SK-N-SH (cell line): Measurements from ENCODE around the gene FAM200C. TPM values are rescaled to one million over a fixed set of nuclear protein-coding genes. Genes with fewer than 3 reads are reported as not detected.

Experiments
- CTCF ChIA-PET: fragments of 300-600, 350-600 bp; formaldehyde crosslinking; extraction: SDS; loops from one replicate; lab custom pipeline; 2021; lab: Yijun Ruan, JAX
- POLR2A ChIA-PET: fragments of 350-600 bp; sonication (Branson Sonifier 250); formaldehyde crosslinking; extraction: SDS; loops from one replicate; lab custom pipeline; 2020; ENCODE audit warnings: antibody characterized with exemption, inconsistent platforms; lab: Yijun Ruan, JAX
- DNase-seq: peaks from one replicate; pipeline ENCODE4 v3.0.0; 2012
- H2AFZ ChIP-seq: fragments of 200-600 bp; sonication (generic); 2 replicates; pipeline ENCODE4 v1.8.1; 2016; ENCODE audit warnings: antibody characterized with exemption, mild to moderate bottlenecking, low read depth
- H3F3A ChIP-seq: fragments of 200-600 bp; sonication (generic); replicated peaks from 2 replicates; pipeline ENCODE3; 2016; ENCODE audit warnings: antibody characterized with exemption, mild to moderate bottlenecking; ENCODE audit not compliant: insufficient read depth
- H3K27ac ChIP-seq, 2 experiments: fragments of 200-500 bp in 1 of 2; fragments of 200-600 bp in 1 of 2; sonication (Bioruptor generic) in 1 of 2; sonication (generic), shearing (Covaris generic) in 1 of 2; 2 replicates each; pipeline versions ENCODE4 v1.5.1 to v1.6.1; 2014 to 2016; ENCODE audit warnings: low read depth in 2 of 2, inconsistent platforms in 1 of 2, low read length in 1 of 2, mild to moderate bottlenecking in 1 of 2, mixed read lengths in 1 of 2
- H3K27me3 ChIP-seq: fragments of 200-600 bp; sonication (generic), shearing (Covaris generic); 2 replicates; pipeline ENCODE4 v1.6.1; 2016; ENCODE audit warnings: mixed run types; ENCODE audit not compliant: insufficient read depth
- H3K36me3 ChIP-seq, 2 experiments: fragments of 200-500 bp in 1 of 2; fragments of 200-600 bp in 1 of 2; sonication (Bioruptor generic) in 1 of 2; sonication (generic) in 1 of 2; replicated peaks in 1 of 2; 2 replicates each; pipeline versions ENCODE3 to v1.5.1; 2014 to 2016; ENCODE audit warnings: low read length in 1 of 2, mild to moderate bottlenecking in 1 of 2; ENCODE audit not compliant: insufficient read depth in 2 of 2, control insufficient read depth in 1 of 2
- H3K4me1 ChIP-seq, 2 experiments: fragments of 200-500 bp in 1 of 2; fragments of 200-600 bp in 1 of 2; sonication (Bioruptor generic) in 1 of 2; sonication (generic), shearing (Covaris generic) in 1 of 2; 2 replicates each; pipeline versions ENCODE4 v1.5.1 to v1.6.1; 2014 to 2016; ENCODE audit warnings: low read depth in 1 of 2, low read length in 1 of 2, mixed run types in 1 of 2; ENCODE audit not compliant: insufficient read depth in 2 of 2, control insufficient read depth in 1 of 2
- H3K4me2 ChIP-seq: fragments of 200-600 bp; sonication (generic), shearing (Covaris generic); 2 replicates; pipeline ENCODE4 v1.6.1; 2017; ENCODE audit warnings: mixed run types
- H3K4me3 ChIP-seq, 2 experiments: fragments of 200-500 bp in 1 of 2; fragments of 200-600 bp in 1 of 2; sonication (Bioruptor generic) in 1 of 2; sonication (generic), shearing (Covaris generic) in 1 of 2; 2 replicates each; pipeline versions ENCODE4 v1.5.1 to v1.8.1; 2014 to 2016; ENCODE audit warnings: low read depth in 2 of 2, inconsistent platforms in 1 of 2, low read length in 1 of 2, mild to moderate bottlenecking in 1 of 2, mixed read lengths in 1 of 2, moderate library complexity in 1 of 2
- H3K79me2 ChIP-seq: fragments of 200-600 bp; sonication (generic); 2 replicates; pipeline ENCODE4 v1.8.1; 2017; ENCODE audit warnings: mild to moderate bottlenecking; ENCODE audit not compliant: insufficient read depth
- H3K9ac ChIP-seq: fragments of 200-600 bp; sonication (generic); 2 replicates; pipeline ENCODE4 v1.6.1; 2017; ENCODE audit warnings: mixed run types
- H3K9me2 ChIP-seq: fragments of 200-600 bp; sonication (generic); 2 replicates; pipeline ENCODE4 v1.6.1; 2017; ENCODE audit warnings: mixed run types
- H3K9me3 ChIP-seq: fragments of 200-600 bp; sonication (generic); 2 replicates; pipeline ENCODE4 v1.6.1; 2017; ENCODE audit warnings: mixed run types, mild to moderate bottlenecking, moderate library complexity
- H4K20me1 ChIP-seq: fragments of 200-600 bp; sonication (generic); 2 replicates; pipeline ENCODE4 v1.6.1; 2017; ENCODE audit warnings: mild to moderate bottlenecking, mixed run types; ENCODE audit not compliant: insufficient read depth
- CHD2 ChIP-seq: fragments of 150-350 bp; IDR thresholded peaks from 2 replicates; pipeline ENCODE4 v1.6.1; 2018; ENCODE audit warnings: low read length; ENCODE audit not compliant: partially characterized antibody
- ELF1 ChIP-seq: IDR thresholded peaks from 2 replicates; pipeline ENCODE4 v1.4.0; 2012
- EP300 ChIP-seq, 2 experiments: IDR thresholded peaks; 2 replicates each; pipeline versions ENCODE4 v1.4.0 to v1.6.1; 2012; ENCODE audit warnings: borderline replicate concordance in 1 of 2, low read depth in 1 of 2, low read length in 1 of 2
- EZH2phosphoT487 ChIP-seq: fragments of 200-600 bp; sonication (generic); IDR thresholded peaks from 2 replicates; pipeline ENCODE4 v1.6.1; 2017; ENCODE audit warnings: low read depth, mixed run types, mild to moderate bottlenecking, antibody characterized with exemption, moderate library complexity, borderline replicate concordance
- FOSL2 ChIP-seq: IDR thresholded peaks from 2 replicates; pipeline ENCODE4 v1.4.0; 2012; ENCODE audit warnings: low read depth, mild to moderate bottlenecking, moderate library complexity, borderline replicate concordance
- FOXJ3 ChIP-seq: sonication (generic); formaldehyde crosslinking; IDR thresholded peaks from 2 replicates; pipeline ENCODE4 v1.5.1; 2020; ENCODE audit warnings: mild to moderate bottlenecking, missing genetic modification reagents
- FOXM1 ChIP-seq: IDR thresholded peaks from 2 replicates; pipeline ENCODE4 v1.4.0; 2012; ENCODE audit warnings: low read depth, mild to moderate bottlenecking
- GATA2 ChIP-seq: sonication (generic); formaldehyde crosslinking; IDR thresholded peaks from 2 replicates; pipeline ENCODE4 v1.5.0; 2020; ENCODE audit warnings: mild to moderate bottlenecking, missing genetic modification reagents
- MEF2A ChIP-seq: IDR thresholded peaks from 2 replicates; pipeline ENCODE4 v1.4.0; 2012; ENCODE audit warnings: low read depth, borderline replicate concordance
- RCOR1 ChIP-seq: fragments of 150-350 bp; IDR thresholded peaks from 2 replicates; pipeline ENCODE4 v1.6.1; 2017; ENCODE audit warnings: antibody characterized with exemption, low read length
- RXRA ChIP-seq: IDR thresholded peaks from 2 replicates; pipeline ENCODE4 v1.4.0; 2012; ENCODE audit warnings: low read depth, mild to moderate bottlenecking, borderline replicate concordance
- SMC3 ChIP-seq: IDR thresholded peaks from 2 replicates; pipeline ENCODE4 v1.6.1; 2012; ENCODE audit warnings: low read depth, low read length, improper control_type of control experiment
- WGBS: methylation state at CpG from one replicate; pipeline ENCODE4 v1.1.6; 2017; ENCODE audit warnings: low lambda C conversion rate; 5-methylcytosine and 5-hydroxymethylcytosine counted together
- polyA plus RNA-seq, 3 experiments: library from polyadenylated mRNA; depleted of rRNA; stranded (reverse); fragments of >200 nt; gene quantifications; 2 replicates each; pipeline ENCODE4 v1.2.3, GENCODE V29; 2012
- TF ChIP-seq, protein P1 (sequence below): fragments of 200-600 bp; sonication (generic); IDR thresholded peaks from 2 replicates; pipeline ENCODE4 v1.6.1; 2017; ENCODE audit warnings: antibody characterized with exemption, mild to moderate bottlenecking, moderate library complexity
- TF ChIP-seq, protein P2 (sequence below): fragments of 150-350 bp; IDR thresholded peaks from 2 replicates; pipeline ENCODE4 v1.6.1; 2017; ENCODE audit warnings: antibody characterized with exemption, low read length, low read depth, borderline replicate concordance
- TF ChIP-seq, protein P3 (sequence below): IDR thresholded peaks from 2 replicates; pipeline ENCODE4 v1.4.0; 2012; ENCODE audit warnings: low read depth, borderline replicate concordance

Gene FAM200C
- polyA plus RNA-seq, 1 of the 3 experiments (the other 2 are of a cell fraction), result 1.5 TPM

DNA sequence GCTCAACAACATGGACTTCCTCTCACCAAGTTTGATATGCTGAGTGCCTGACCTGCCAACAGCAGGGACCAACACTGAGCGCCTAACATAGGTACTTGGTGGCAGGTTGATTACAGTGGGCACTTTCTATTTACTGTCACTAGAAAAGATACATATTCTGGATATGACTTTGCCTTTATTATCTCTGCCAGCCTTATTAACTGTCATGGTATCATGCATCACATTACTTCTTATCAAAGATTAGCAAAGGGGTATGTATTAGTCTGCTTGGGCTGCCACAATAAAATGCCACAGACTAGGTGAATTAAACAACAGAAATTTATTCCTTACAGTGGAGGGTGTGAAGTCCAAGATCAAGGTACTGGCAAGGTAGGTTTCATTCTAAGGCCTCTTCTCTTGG, 15.2 kb downstream of the FAM200C start:
- H3K9me2 ChIP-seq, result no peaks in the 10 kb centered on the region
- H3F3A ChIP-seq, result peaks cover 3% of the 10 kb centered on the region
- WGBS, result 100% methylated on average over 1 of the region's 1 CpG
- no peak overlapping the region for H2AFZ ChIP-seq
- no peaks in the 10 kb centered on the region for H3K27me3 ChIP-seq
- no peak overlapping the region for H3K4me2 ChIP-seq
- no peaks in the 10 kb centered on the region for H3K4me1 ChIP-seq
- no peak overlapping the region for H3K9ac ChIP-seq
- H4K20me1 ChIP-seq, result no peaks in the 10 kb centered on the region
- H3K9me3 ChIP-seq, result peaks cover 12% of the 10 kb centered on the region; the same call in 1 of the 2 replicates
- ChIA-PET CTCF (no interaction called here), POLR2A (no interaction called here)
- TF ChIP-seq GATA2 (CRISPR knock-in tag), result no peak
- no peak for TF ChIP-seq MEF2A
- no peak for TF ChIP-seq FOSL2
- no peak for TF ChIP-seq CHD2
- TF ChIP-seq, protein P1, sequence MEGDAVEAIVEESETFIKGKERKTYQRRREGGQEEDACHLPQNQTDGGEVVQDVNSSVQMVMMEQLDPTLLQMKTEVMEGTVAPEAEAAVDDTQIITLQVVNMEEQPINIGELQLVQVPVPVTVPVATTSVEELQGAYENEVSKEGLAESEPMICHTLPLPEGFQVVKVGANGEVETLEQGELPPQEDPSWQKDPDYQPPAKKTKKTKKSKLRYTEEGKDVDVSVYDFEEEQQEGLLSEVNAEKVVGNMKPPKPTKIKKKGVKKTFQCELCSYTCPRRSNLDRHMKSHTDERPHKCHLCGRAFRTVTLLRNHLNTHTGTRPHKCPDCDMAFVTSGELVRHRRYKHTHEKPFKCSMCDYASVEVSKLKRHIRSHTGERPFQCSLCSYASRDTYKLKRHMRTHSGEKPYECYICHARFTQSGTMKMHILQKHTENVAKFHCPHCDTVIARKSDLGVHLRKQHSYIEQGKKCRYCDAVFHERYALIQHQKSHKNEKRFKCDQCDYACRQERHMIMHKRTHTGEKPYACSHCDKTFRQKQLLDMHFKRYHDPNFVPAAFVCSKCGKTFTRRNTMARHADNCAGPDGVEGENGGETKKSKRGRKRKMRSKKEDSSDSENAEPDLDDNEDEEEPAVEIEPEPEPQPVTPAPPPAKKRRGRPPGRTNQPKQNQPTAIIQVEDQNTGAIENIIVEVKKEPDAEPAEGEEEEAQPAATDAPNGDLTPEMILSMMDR, result no peak
- no peak for TF ChIP-seq SMC3
- no peak for TF ChIP-seq ELF1
- no peak for TF ChIP-seq EZH2phosphoT487
- no peak for TF ChIP-seq FOXM1
- TF ChIP-seq RXRA, result no peak
- TF ChIP-seq FOXJ3 (CRISPR knock-in tag), result no peak
- no peak overlapping the region for H3K4me3 ChIP-seq
- H3K79me2 ChIP-seq, result peaks cover 5% of the 10 kb centered on the region; the same call in 1 of the 2 replicates
- H3K36me3 ChIP-seq, result peaks cover 0 to 23% of the 10 kb centered on the region in 2 experiments
- no peak overlapping the region for H3K27ac ChIP-seq
- DNase-seq, result no peak

DNA sequence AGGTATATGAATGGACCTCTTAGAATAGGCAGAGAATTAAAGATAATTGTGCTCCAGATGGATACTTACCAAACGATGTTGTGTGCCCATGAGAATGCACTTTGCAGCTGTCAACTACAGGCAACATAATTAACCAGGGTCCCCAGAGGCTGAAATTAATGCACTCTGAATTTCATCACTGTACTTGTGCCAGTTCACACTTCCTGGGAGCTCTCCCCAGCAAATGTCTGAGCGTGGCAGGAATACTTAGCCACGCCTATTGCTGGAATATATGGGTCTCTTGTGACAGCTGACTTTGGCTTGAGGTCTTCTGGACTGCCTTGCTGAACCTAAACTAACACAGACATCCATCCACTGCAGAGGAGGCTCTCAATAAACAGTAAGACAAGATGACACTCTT, 17.5 kb downstream of the FAM200C start:
- TF ChIP-seq ELF1 (no peak), EZH2phosphoT487 (no peak), RCOR1 (no peak), MEF2A (no peak), EP300 (IDR thresholded peaks at IDR 0.05; ENCODE audit: borderline replicate concordance in 1 of 2, low read depth in 1 of 2, low read length in 1 of 2) (no peak)
- TF ChIP-seq, protein P2, sequence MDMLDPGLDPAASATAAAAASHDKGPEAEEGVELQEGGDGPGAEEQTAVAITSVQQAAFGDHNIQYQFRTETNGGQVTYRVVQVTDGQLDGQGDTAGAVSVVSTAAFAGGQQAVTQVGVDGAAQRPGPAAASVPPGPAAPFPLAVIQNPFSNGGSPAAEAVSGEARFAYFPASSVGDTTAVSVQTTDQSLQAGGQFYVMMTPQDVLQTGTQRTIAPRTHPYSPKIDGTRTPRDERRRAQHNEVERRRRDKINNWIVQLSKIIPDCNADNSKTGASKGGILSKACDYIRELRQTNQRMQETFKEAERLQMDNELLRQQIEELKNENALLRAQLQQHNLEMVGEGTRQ, result no peak
- TF ChIP-seq, protein P3, sequence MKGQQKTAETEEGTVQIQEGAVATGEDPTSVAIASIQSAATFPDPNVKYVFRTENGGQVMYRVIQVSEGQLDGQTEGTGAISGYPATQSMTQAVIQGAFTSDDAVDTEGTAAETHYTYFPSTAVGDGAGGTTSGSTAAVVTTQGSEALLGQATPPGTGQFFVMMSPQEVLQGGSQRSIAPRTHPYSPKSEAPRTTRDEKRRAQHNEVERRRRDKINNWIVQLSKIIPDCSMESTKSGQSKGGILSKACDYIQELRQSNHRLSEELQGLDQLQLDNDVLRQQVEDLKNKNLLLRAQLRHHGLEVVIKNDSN, result no peak
- CTCF ChIA-PET, result interaction anchor here (10.1 kb wide), 1 partner anchor 9 kb away, joined by 67 read pairs; no protein-coding TSS in a partner anchor
- no peak overlapping the region for H3K9ac ChIP-seq

More for the DNA sequence above, 17.5 kb downstream of the FAM200C start:
- POLR2A ChIA-PET, result no interaction called here
- H3K27ac ChIP-seq, result no peak overlapping the region
- whole genome bisulfite sequencing, result 70% methylated on average over 3 of the region's 3 CpGs
- H3K27me3 ChIP-seq, result no peaks in the 10 kb centered on the region
- peaks cover 5% of the 10 kb centered on the region; the same call in 1 of the 2 replicates for H3K9me3 ChIP-seq
- H2AFZ ChIP-seq, result no peak overlapping the region
- no peaks in the 10 kb centered on the region for H3K79me2 ChIP-seq
- no peak overlapping the region for H3K4me2 ChIP-seq
- H3F3A ChIP-seq, result peaks cover 3% of the 10 kb centered on the region
- H3K4me3 ChIP-seq, result no peak overlapping the region
- no peak for DNase-seq
- H3K4me1 ChIP-seq, result no peaks in the 10 kb centered on the region
- peaks cover 0 to 4% of the 10 kb centered on the region in 2 experiments for H3K36me3 ChIP-seq
- H3K9me2 ChIP-seq, result no peaks in the 10 kb centered on the region
- no peaks in the 10 kb centered on the region for H4K20me1 ChIP-seq
